Subcutaneous adipose tissue (tissue), 4 donors: ENCODE results near the gene CPHXL2. TPM values are rescaled to one million over a fixed set of nuclear protein-coding genes. Genes with fewer than 3 reads are reported as not detected.

Experiments
- total RNA-seq, 4 donors: library from RNA; depleted of rRNA; stranded (reverse); fragments of >200 nt; gene quantifications; one replicate each; pipeline ENCODE4 v1.1.0, GENCODE V29; 2016
- TF ChIP-seq, protein P1 (sequence below): fragments of 450-650 bp; IDR thresholded peaks from one replicate; pipeline ENCODE4 v1.5.1; 2016; ENCODE audit warnings: low read depth, mild to moderate bottlenecking, control low read depth, antibody characterized with exemption, moderate library complexity

CPHXL2 gene
- total RNA-seq, 4 donors from 2014 or later = not detected

GRCh38 chr16:75627851-75628250 is 49.0 kb downstream of the CPHXL2 start:
- TF ChIP-seq, protein P1, sequence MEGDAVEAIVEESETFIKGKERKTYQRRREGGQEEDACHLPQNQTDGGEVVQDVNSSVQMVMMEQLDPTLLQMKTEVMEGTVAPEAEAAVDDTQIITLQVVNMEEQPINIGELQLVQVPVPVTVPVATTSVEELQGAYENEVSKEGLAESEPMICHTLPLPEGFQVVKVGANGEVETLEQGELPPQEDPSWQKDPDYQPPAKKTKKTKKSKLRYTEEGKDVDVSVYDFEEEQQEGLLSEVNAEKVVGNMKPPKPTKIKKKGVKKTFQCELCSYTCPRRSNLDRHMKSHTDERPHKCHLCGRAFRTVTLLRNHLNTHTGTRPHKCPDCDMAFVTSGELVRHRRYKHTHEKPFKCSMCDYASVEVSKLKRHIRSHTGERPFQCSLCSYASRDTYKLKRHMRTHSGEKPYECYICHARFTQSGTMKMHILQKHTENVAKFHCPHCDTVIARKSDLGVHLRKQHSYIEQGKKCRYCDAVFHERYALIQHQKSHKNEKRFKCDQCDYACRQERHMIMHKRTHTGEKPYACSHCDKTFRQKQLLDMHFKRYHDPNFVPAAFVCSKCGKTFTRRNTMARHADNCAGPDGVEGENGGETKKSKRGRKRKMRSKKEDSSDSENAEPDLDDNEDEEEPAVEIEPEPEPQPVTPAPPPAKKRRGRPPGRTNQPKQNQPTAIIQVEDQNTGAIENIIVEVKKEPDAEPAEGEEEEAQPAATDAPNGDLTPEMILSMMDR = no peak

DNA sequence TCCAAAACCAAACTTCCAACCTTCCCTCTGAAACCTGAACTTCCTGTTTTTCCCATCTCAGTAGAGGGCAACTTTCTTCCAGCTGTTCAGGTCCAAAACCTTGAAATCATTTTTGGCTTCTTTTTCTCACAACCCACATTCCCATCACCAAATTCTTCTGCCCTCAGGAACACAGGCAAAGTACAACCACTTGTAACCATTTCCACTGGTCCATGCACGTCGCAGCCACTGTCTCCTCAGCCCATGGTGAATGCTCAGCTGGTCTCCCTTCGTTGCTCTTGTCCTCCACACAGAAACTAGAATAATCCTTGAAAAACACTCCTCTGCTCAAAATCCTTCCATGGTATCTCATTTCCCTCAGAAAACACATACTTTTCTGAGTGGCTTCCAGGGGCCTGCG is 50.0 kb downstream of the CPHXL2 start:
- TF ChIP-seq, protein P1 = no peak

- TF ChIP-seq, protein P1 = no peak
These were observed 51.9 kb downstream of the CPHXL2 start for GRCh38 chr16:75624921-75625334.

DNA sequence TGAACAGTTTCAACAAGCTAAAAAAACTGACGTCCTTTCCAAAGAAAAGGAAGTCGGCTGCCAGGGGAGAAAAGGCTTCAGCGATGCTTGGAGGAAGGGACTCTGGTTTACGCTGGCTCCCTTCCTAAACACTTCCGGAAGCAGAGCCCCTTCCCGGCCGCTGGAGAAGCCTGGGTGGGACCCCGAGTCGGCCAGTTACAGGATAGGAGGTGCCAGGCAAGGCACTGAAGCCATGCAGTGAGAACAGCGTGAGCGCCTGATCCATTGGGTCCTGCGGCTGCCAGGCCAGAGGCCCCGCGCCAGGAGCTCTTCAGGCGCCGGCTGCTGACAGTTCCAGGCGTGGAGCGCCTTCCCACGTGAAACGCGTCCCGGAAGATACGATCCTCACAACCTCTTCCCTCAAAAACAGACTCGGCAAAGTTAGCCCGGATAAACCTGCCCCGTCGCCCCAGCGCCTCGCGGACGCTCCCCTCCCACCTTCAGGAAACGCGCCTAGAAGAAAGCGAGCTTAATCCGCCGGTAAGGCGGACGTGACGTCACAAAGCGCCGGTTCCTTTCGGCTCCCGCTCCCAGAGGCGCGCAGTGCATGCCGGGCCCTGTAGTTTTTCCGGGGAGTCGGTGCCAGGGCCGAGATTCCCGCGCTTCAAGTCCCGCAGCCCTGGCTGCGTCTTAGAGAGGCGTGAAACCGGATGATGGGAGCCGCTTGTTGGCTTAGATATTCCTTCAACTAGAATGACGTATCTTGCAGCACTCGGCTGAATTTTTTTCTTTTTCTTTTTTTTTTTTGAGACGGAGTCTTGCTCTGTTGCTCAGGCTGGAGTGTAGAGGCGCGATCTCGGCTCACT is 53.8 kb downstream of the CPHXL2 start, which contains the start of gene ADAT1:
TSS of gene ADAT1 (minus strand) at position 521 of the 845 bp plus-strand sequence. CDS start 2,482 bp downstream, outside the sequence.
- TF ChIP-seq, protein P1 = no peak

DNA sequence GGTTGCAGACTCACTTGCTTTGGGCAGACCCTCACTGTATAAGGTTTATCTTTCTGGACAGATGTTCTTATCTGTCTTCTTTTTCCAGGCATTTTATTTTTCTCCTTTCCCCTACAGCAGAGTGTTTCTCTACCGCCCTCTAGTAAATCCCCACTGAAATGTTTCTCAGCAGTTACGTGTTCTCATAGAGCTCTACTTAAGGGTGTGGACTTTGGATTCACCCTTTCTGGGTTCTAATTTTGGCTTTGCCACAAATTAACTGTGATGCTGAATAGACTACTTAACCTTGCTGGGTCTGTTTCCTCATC is 55.7 kb downstream of the CPHXL2 start:
- TF ChIP-seq, protein P1 = no peak

GRCh38 chr16:75620326-75621169 is 56.3 kb downstream of the CPHXL2 start:
- TF ChIP-seq, protein P1 = no peak

DNA sequence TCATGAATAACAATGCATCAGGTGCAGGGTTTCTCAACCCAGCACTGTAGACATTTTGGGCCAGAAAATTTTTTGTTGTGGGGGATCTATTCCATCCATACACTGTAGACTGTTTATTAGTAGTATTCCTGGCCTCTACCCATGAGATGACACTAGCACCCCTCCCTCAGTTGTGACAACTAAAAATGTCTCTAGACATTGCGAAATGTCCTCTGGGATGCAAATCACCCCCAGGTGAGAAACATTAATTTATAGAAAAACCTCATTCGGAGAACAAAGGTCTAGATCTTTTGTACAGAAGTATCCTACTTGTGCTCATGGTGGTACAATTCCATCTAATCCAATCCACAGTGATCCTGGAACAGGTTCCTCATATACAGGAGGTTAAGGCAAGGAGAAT is 58.0 kb downstream of the CPHXL2 start:
- TF ChIP-seq, protein P1 = no peak
